ENCODE data around the gene POU2AF2. TPM values are rescaled to one million over a fixed set of nuclear protein-coding genes. Genes with fewer than 3 reads are reported as not detected.

The POU2AF2 gene
- total RNA-seq, 2 experiments from 2014 or later, result not detected

DNA sequence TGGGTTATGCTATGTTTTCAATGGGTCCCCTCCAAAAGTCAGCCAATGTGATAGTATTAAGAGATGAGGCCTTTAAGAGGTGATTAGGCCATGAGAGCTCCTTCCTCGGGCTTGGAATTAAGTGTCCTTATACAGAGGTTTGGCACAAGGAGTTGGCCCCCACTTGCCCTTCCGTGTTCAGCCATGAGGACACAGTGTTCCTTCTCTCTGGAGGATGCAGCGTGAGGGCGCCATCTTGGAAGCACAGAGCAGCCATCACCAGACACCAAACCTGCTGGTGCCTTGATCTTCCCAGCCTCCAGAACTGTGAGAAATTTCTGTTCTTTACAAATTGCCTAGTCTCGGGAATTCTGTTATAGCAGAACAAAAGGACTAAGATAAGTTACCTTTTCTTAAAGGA lies 79.7 kb downstream of the POU2AF2 start:
- intact Hi-C loops (cut with micrococcal nuclease), result no loop called here
- Mint-ChIP-seq H3K27me3 (ENCODE audit: low read depth) (no peaks in the 10 kb centered on the region), H3K9me3 (no peaks in the 10 kb centered on the region), H3K4me1 (ENCODE audit: low read depth) (no peaks in the 10 kb centered on the region), H3K36me3 (ENCODE audit: low read depth) (no peaks in the 10 kb centered on the region), H3K4me3 (no peak overlapping the region), H3K27ac (no peak overlapping the region)
- CTCF ChIA-PET, result interaction anchor here (2.0 kb wide), 1 partner anchor 103 kb away, joined by 6 read pairs; no protein-coding TSS in a partner anchor
- DNase-seq, result no peak

DNA sequence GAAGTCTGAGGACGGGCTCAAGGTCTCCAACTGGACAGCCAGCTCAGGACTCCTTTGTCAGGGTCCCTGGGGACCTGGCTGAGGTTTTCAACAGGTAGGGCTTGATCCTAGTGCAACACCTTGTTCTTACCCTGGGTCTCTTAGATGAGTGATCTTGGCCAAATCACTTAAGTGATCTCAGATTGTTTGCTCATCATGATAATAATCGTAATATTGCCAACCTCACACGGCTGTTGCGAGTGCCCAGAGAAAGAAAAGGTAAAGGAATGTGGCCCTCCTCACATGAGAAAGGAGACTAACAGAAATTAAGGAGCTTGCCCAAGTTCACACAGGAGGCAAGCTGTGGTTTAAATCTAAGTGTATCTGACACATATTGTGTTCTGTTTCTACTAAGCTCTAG lies 81.3 kb downstream of the POU2AF2 start:
- Mint-ChIP-seq H3K9me3 (no peaks in the 10 kb centered on the region), H3K27me3 (ENCODE audit: low read depth) (no peaks in the 10 kb centered on the region), H3K27ac (no peak overlapping the region), H3K4me3 (no peak overlapping the region), H3K36me3 (ENCODE audit: low read depth) (no peaks in the 10 kb centered on the region), H3K4me1 (ENCODE audit: low read depth) (no peaks in the 10 kb centered on the region)
- no peak for DNase-seq
- CTCF ChIA-PET, result interaction anchor here (1.0 kb wide), 1 partner anchor 96 kb away, joined by 3 read pairs; no protein-coding TSS in a partner anchor
- intact Hi-C loops (cut with micrococcal nuclease), result no loop called here

DNA sequence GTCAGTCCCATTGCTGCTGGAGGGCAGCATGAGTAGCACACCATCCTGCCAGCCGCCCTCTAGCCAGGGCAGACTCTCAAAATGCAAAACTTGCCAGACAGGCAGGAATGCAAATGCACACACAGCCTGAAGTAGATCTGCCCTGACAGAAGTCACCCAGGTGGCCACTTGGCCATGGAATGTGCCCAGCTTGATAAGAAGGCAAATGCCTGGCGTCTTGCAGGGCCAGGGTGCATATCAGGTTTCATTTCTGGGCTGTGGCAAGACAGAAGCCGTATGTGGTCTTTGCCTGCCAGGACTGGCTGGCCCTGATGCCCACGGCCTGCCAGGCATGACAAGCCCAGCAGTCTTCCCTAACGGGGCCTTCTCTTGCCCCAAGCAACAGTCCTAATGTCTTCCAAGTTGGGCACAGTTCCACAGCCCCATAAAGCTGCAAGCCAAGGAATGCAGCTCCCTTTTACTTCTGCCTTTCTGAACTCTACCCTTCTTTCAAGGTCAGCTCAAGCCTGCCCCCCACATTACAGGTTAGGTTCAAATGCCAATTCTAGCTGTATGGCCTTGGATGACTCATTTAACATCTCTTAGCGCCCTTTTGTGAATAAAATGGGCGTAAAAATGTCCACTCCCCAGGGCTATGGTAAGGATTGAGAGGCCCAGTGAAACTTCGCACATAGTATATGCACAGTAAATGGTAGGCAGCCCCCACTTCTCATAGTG lies 82.5 kb downstream of the POU2AF2 start:
- CTCF ChIA-PET, result interaction anchor here (1.0 kb wide), 1 partner anchor 94 kb away, joined by 3 read pairs; no protein-coding TSS in a partner anchor
- intact Hi-C loops (cut with micrococcal nuclease), result no loop called here
- no peaks in the 10 kb centered on the region for H3K9me3 Mint-ChIP-seq
- no peaks in the 10 kb centered on the region for H3K36me3 Mint-ChIP-seq (ENCODE audit: low read depth)
- no peaks in the 10 kb centered on the region for H3K27me3 Mint-ChIP-seq (ENCODE audit: low read depth)
- DNase-seq, result no peak
- H3K27ac Mint-ChIP-seq, result no peak overlapping the region
- no peaks in the 10 kb centered on the region for H3K4me1 Mint-ChIP-seq (ENCODE audit: low read depth)
- no peak overlapping the region for H3K4me3 Mint-ChIP-seq

DNA sequence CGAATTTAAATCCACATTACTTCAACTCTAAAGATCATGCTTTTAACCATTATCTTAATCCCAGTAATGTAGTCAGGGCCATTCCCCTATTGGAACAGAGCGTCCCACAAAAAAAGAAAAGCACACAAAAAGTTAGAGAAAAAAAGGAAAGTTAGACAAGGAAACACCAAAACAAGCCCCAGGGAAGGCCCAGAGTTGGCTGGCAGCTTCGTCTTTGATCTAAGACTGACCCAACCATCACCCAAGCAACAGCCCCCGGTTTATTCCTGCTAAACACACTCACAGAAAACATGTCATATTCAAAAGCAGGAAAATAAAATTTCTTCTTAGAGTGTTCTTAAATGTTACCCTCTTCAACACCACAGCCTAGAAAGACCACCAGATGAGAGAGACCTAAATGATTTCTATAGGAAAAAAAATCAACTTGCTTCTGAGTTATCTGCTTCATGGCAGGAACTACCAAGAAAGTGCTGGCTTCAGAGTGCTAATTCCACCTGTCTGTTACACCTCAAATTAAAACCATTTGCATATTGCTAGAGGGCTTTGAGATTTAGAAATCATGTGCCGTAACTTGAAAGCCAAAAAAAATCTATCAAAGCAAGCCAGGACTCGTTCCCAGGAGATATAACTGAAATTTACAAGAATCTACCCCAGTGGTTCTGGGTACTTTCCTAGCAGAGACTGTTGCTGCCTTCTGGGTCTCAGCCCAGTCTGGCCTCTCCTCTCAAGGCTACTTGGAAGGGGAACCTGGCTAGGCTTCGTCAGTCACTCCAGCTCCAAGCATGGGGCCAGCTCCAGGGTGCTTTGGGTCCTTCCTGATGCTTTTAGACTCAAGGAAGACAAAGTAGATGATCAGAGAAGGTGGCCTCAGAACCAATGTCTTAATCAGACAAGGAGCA lies 84.0 kb downstream of the POU2AF2 start:
- Mint-ChIP-seq H3K36me3 (ENCODE audit: low read depth) (no peaks in the 10 kb centered on the region), H3K27me3 (ENCODE audit: low read depth) (no peaks in the 10 kb centered on the region), H3K27ac (no peak overlapping the region), H3K4me3 (no peak overlapping the region), H3K9me3 (no peaks in the 10 kb centered on the region), H3K4me1 (ENCODE audit: low read depth) (no peaks in the 10 kb centered on the region)
- CTCF ChIA-PET, result no interaction called here
- intact Hi-C loops (cut with micrococcal nuclease), result no loop called here
- no peak for DNase-seq

DNA sequence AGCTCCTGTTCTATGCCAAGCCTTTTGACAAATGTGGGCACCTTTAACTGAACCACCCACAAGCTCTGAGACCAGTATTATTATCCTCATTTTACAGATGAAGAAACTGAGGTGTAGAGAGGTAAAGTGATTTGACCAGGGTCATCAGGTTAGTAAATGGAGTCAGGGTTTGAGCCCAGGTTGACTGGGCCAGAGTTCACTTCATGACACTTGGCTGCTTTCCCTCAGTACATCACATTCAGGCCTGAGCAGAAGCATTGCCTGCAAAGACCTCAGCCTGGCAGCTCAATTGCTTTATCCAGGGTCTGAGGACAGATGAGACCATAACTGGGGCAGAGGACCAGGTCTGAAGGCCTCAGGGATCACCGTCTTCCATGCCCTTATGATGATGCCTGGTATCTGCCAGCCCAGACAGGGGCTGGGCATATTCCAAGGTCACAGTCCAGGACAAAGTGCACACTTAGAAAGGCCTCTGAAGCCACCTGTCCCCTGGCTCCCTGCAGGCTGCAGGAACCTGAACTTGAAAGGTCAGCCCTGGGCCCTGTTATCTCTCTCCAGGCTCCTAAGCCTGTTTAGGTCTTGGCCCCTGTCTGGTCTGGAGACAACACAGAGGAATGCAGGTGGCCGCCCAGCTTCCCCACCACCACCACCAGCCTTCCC lies 84.8 kb downstream of the POU2AF2 start:
- Mint-ChIP-seq H3K4me1 (ENCODE audit: low read depth) (no peaks in the 10 kb centered on the region), H3K27ac (no peak overlapping the region), H3K9me3 (no peaks in the 10 kb centered on the region), H3K4me3 (no peak overlapping the region), H3K27me3 (ENCODE audit: low read depth) (no peaks in the 10 kb centered on the region), H3K36me3 (ENCODE audit: low read depth) (no peaks in the 10 kb centered on the region)
- DNase-seq, result no peak
- CTCF ChIA-PET, result no interaction called here
- intact Hi-C loops (cut with micrococcal nuclease), result no loop called here

DNA sequence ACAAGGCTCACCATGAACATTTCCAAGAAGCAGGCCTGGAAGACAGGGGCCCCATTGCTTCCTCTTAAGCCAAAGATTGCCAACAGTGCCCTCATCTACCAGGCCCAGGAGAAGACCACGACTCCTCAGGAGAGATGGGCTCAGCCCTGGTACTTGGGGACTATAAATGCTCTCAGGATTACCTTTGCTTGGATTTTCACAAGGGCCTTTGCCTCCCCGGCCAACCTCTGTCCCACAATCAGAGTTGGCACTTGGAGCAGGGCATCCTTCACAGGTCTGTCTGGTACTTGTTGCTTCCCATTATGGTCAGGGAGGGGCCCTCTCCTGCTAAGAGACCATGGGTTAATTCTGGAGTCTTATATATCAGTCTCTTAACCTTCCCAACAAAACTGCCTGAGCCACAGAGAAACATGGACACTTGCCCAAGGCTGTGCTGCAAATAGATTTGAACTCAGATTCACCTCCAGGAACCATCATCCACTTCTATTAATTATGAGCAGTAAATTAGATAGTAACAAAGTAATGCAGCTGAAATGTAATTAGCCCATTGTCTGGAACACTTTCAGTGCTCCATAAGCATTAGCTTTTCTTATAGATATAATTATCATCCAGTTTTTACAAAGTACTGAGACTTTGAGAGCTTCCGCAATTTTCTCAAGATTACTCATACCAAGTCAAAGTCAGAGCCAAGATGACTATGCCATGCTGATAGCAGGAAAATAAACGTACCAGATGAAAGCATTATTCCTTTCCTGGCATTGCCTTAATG lies 86.4 kb downstream of the POU2AF2 start:
- H3K36me3 Mint-ChIP-seq (ENCODE audit: low read depth), result no peaks in the 10 kb centered on the region
- H3K27ac Mint-ChIP-seq, result no peak overlapping the region
- H3K4me3 Mint-ChIP-seq, result no peak overlapping the region
- no peak for DNase-seq
- intact Hi-C loops (cut with micrococcal nuclease), result no loop called here
- no peaks in the 10 kb centered on the region for H3K9me3 Mint-ChIP-seq
- CTCF ChIA-PET, result interaction anchor here (0.6 to 1.5 kb wide), 3 partner anchors 81 to 97 kb away, joined by 3 read pairs; no protein-coding TSS in a partner anchor
- H3K4me1 Mint-ChIP-seq (ENCODE audit: low read depth), result no peaks in the 10 kb centered on the region
- no peaks in the 10 kb centered on the region for H3K27me3 Mint-ChIP-seq (ENCODE audit: low read depth)

DNA sequence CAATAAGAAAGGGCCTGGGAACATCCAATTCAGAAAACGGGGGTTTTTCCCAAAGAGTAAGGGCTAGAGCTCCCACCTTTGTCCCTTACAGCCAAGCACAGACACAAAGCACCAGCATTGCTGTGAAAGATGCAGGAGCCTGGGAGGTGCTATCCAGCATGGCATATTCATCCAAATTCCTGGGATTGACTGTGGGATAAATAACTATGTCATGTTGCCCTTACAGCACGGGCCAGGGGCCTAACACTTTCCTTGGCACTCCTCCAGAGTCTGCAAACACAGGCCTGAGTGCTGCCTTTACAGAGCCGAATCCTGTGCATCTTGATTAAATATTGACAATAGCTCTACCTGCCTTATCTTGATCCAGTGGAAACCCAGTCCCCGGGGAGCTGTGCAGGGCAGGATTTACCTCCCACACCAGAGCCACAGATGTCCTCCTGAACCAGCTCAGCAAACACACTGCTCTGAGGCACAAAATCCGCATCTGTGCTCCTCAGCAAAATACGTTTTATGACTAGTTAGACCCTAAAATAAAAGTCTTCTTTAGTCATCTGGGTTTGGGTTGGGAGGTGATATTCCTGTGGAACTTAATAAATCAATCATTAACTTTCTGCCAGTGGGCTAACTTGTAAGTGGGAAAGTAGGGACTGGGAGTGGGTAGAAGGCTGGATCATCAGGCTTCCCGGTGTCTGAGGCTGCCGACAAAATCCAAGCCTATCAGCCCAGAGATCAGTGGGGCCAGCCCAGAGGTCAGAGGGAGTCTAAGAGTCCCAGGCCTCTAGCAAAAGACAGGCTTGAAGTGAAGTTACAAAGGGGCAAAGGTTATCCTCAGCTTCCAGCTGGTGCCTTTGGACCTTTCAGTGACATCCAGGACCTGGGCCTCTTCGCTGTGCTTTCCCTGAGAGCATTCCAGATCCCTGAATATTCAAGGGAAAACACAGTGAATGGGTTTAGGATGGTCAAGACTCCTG lies 89.3 kb downstream of the POU2AF2 start:
- CTCF ChIA-PET, result interaction anchor here (2.0 to 2.2 kb wide), 2 partner anchors 53 to 94 kb away, joined by 6 to 7 read pairs; no protein-coding TSS in a partner anchor
- Mint-ChIP-seq H3K9me3 (peaks cover 4% of the 10 kb centered on the region), H3K4me1 (ENCODE audit: low read depth) (no peaks in the 10 kb centered on the region), H3K4me3 (no peak overlapping the region), H3K36me3 (ENCODE audit: low read depth) (no peaks in the 10 kb centered on the region), H3K27me3 (ENCODE audit: low read depth) (no peaks in the 10 kb centered on the region), H3K27ac (no peak overlapping the region)
- no peak for DNase-seq
- intact Hi-C loops (cut with micrococcal nuclease), result no loop called here

DNA sequence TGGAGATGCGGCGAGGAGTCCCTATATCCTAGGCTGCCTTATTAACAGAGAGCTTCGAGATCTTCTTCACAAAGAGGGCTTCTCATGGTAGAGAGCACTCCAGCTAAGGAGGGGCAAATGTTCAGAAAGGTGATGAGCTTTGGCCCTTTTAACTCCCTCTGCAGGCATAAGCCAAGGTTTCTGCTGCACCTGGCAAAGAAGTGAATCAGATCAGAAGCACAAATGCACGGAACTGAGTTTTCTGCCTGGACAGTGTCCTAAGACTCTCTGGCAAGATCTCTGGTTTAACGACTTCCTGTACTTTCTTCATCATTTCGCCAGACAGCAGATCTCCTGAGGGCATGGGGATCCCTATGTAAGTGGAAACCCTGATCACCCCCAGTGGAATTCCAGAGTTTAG lies 90.0 kb downstream of the POU2AF2 start:
- DNase-seq, result no peak
- Mint-ChIP-seq H3K4me3 (no peak overlapping the region), H3K36me3 (ENCODE audit: low read depth) (no peaks in the 10 kb centered on the region), H3K27ac (no peak overlapping the region), H3K27me3 (ENCODE audit: low read depth) (no peaks in the 10 kb centered on the region), H3K9me3 (peaks cover 4% of the 10 kb centered on the region), H3K4me1 (ENCODE audit: low read depth) (no peaks in the 10 kb centered on the region)
- intact Hi-C loops (cut with micrococcal nuclease), result no loop called here
- CTCF ChIA-PET, result no interaction called here

Other genes with a start within 250 kb of the POU2AF2 start
- not detected for gene POU2AF3, start 52.8 kb downstream of the POU2AF2 start, total RNA-seq
- gene POU2AF1, start 133.6 kb downstream of the POU2AF2 start, total RNA-seq, result under 1 TPM; 0.48 to 0.62 TPM

All from activated naive CD4-positive, alpha-beta T cell treated with anti-CD3 and anti-CD28 coated beads for 36 hours (primary cell).